GM18520 (cell line): ENCODE results near the gene C13orf46.
"Not testable (repeated sequence)": the region's sequence is repeated elsewhere in the genome, so short reads cannot be mapped to it uniquely, and the experiment has no call there.

Experiments
- ATAC-seq: cut with Tn5 transposase; IDR thresholded peaks from one replicate; pipeline ENCODE4 v1.9.1; 2021; ENCODE audit not compliant: unreplicated experiment

The C13orf46 gene

GRCh38 chr13:113926951-113927660, 46.8 kb downstream of the C13orf46 start:
- no peak for ATAC-seq

- ATAC-seq: no peak
These were observed 47.5 kb downstream of the C13orf46 start for GRCh38 chr13:113926301-113926761.

GRCh38 chr13:113924184-113924901, 49.5 kb downstream of the C13orf46 start:
- no peak for ATAC-seq

- ATAC-seq: no peak
These were observed 50.4 kb downstream of the C13orf46 start for GRCh38 chr13:113923376-113924063.

DNA sequence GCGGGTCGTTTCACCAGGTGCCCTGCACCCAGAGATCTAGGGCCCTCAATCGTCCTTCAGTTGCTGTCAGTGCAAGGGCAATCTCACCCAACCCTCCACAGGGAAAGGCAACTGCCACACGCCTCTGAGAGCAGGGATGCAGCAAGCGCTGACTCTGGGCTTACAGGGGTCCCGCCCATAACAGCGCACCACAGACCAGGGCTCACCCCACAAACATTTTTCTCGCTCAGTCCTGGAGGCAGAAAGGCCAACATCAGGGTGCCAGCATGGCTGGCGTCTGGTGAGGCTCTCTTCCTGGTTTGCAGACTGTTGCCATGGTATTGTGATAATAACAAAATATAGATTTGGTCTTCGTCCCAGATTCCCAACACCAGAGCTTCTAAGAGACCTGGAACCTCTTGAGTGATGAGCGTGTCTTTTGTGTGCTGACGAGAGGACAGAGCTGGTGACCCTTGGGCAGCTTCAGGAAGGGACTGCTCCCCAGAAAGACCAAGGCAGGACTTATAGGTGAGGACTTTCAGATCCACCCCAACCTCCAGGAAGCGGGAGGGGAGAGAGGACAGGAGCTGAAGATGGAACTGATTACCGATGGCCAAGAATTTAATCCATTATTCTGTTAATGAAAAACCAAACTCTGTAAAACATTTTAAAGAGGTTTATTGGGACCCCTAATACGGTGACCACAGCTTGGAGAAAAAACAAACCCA, 51.3 kb downstream of the C13orf46 start:
- no peak for ATAC-seq

DNA sequence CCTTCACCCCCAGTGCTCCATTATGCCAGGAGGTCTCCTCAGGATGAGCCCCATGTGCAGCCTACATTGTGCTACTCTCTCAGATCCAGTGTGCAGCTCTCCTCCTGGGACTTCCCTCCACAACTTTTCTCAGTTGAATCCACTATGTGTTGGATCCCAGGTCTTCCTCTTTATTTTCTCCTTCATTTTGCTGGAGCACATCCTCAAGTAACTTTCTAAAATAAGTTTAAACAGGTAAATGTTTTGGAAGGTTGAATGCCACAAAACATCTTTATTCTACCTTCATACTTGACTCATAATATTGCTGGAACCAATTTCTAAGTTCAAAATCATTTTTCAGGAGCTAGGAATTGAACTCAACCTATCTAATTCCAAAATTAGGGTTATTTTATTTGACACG, 52.1 kb downstream of the C13orf46 start:
- ATAC-seq: no peak

DNA sequence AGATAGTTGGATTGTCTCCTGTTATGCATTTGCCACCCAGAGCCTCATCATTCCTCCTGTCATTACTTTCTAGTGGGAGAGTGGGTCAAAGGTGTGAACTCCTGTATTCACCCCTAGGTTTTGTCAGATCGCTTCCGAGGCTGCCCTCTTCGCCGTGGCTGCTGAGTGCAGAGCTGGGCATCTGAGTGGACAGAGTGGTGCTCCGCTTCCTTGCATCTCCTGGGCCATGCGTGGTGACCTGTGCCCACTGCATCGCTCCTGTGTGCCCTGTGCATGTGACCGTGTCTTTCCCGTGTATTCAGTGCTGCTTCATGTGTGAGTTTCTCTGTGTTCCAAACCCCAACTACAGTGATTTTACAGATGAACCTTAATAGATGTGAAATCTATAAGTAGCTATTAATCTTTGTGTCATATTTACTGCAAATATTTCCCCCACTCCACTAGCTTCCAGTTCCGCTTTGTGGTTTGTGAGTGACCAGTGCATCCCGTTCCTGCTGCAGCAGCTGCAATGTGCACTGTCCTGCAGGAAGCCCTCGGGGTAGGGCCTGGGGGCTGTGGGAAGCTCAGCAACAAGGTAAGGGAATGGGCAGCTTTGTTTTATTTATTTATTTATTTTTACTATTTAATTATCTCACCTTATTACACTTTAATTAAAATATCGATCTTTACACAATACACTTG, 53.1 kb downstream of the C13orf46 start:
- ATAC-seq: no peak

- ATAC-seq: no peak
These were observed 53.9 kb downstream of the C13orf46 start for GRCh38 chr13:113919761-113920559.

DNA sequence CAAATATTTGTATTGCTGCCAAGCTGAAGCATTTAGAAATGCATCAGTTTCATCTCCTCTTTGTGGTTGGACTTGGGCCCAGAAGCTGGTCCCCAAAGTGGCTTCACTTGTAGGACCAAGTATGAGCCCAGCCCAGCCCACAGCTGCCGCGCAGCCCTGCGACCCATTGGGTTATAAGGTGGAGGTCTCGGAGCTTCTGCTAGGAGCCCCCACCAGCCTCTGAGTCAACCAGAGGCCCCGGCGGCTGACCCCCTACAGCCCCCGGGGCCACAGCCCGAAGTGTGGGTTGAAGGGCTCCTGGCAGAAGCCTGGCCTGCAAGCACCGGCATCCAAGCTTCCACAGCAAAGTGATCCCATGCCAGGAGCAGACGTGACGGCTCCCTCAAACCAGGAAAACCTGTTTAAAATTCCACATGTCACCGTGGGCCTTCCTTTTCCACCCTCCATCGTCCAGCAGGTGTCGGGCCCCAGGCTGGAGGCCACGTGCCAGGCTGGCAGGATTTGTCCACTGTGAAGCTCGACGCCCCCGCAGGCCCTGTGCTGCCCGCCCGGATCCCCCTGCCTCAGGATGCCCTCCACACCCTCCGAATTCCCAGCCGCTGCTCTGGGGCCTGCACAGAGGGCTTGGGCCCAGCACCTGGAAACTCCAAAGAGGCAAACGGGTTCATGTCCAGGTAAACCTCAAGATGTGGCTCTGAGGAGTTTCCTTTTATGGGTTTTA, 54.7 kb downstream of the C13orf46 start:
- no peak for ATAC-seq

- no peak for ATAC-seq
These were observed 55.3 kb downstream of the C13orf46 start for GRCh38 chr13:113918580-113918979.

DNA sequence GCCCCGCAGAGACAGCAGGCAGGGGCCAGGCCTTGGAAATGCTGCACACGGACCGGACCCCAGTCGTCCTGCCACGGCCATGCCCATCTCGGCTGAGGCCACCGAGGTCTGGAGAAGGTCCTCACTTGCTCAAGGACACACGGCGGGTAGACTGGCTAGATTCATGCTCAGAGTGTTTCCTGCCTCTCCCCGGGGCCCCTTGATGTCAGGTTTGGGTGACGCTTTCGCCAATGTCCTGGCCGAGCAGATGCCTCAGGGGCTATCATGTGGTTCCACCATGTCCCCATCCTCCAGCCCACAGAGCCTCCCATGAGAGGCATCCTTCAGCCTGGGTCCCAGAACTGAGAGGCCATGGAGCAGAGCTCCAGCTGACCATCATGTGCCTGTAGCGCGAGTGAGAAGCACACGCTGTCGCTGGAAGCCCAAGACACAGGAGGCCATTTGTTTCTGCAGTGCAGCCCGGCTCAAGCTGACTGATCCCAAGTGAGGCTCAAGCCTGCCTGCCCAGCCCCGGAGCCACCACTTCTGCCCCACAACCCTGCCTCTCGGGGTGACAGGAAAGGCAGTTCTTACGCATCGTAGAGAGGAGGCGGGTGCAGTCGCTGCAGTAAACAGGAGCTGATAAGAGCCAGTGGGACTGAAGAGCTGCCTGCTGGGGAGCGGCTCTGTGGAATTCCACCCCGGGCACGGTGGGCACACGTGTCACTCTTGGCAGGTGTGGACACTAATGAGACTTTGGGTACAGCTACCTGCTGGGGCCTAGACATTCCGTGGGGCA, 56.1 kb downstream of the C13orf46 start:
- ATAC-seq: no peak

DNA sequence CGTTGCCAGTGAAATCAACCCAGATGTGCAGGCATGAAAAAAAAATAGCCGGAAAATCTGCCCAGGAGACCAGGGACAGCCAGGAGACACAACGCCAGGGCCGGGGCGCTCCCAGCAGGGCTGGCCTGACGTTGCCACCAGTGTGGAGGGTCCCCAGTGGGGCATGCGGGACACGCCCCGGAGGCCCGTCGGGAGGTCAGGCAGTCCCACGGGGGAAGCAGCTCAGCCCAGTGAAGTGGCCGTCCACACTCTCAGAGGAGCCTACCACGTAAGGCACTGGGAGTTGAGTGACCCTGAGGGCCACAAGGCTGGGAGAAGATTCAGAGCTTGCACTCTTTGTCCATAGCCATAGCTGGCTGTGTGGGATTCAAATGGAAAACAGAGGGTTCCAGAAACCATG, 56.8 kb downstream of the C13orf46 start:
- no peak for ATAC-seq

DNA sequence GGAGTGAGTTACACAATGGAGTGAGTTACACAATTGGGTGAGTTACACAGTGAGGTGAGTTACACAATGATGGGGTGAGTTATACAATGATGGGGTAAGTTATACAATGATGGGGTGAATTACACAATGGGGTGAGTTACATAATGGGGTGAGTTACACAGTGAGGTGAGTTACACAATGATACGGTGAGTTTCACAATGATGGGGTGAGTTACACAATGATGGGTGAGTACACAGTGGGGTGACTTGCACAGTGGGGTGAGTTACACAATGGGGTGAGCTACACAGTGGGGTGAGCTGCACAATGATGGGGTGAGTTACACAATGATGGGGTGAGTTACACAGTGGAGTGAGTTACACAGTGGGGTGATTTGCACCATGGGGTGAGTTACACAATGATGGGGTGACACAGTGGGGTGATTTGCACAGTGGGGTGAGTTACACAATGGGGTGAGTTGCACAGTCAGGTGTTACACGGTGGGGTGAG, 57.5 kb downstream of the C13orf46 start:
- ATAC-seq: no peak

DNA sequence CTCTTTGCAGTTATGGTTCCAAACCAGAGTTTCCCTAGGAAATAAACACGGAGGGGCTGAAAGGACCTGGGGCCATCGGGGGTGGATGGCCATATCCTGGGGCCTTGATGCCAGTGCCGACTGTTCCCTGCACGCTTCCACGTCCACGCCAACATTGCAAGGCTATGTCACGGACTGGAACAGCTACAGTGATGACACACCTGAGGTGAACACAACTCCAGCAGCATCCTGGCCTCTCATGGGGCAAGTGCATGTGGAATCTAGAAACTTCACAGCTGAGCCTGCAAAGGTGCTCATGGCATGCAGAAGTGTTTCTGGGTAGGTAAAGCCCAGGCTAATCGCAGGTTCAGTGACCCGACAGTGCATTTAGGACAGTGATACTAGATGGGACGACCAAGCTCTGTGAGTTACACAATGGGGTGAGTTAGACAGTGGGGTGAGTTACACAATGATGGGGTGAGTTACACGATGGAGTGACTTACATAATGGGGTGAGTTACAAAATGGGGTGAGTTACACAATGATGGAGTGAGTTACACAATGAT, 58.0 kb downstream of the C13orf46 start:
- no peak for ATAC-seq

DNA sequence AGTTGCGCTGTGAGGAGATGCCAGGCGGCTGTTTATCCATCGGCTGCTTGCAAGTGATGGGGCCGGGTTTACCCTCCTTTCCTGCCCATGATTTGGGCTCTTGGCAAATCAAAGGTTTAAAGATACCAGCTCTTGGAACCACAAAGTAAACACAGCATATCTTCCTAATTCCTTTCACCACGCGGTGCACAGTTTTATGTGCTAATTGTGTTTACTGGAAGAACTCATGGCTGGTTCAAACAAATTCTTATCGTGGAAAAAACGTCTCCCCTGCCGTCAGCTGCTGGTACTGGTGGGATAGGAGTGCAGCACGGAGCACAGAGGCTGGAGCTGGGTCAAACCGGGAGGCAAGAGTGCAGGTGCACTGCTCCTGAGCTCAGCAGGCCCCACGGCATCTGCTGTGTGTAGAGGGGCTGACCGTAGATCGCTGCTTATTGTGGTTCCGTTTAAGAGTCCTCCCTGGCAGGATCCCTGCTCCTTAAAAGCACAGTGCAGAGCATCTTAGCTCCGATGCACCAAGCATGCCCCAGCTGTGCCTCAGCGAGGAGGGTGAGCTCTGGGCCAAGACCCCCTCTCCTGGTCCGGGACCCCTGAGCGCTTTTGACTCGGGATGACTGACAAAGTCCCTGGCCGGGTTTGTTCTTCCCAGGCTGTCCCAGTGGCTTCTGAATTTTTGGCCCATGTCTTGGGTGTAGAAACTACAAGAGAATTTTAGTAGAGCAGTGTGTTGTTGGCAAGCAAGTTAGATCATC, 58.7 kb downstream of the C13orf46 start:
- ATAC-seq: no peak

DNA sequence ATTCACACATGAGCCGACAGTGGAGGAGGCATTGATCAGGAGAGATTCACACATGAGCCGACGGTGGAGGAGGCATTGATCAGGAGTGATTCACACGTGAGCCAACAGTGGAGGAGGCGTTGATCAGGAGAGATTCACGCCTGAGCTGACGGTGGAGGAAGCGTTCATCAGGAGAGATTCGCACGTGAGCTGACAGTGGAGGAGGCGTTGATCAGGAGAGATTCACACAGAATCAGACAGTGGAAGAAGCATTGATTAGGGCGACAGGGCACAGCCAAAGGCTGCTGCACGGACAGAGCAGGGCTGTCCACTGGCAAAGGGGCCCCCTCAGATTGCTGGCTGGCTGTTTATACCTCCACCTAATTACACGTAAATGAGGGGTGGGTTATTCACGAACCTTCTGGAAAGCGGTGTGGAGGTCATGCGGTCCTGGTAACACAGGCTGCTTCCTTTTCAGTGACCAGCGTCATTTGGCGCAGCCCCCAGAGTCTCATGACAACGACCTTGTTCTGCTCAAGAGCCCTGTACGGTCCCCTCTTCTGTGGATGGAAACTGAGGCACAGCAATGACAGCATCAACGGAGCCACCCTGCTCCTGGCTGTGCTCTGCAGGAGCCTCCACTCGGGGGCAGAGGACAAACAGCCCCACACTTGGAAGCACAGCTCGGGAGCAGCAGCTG, 59.4 kb downstream of the C13orf46 start:
- no peak for ATAC-seq

DNA sequence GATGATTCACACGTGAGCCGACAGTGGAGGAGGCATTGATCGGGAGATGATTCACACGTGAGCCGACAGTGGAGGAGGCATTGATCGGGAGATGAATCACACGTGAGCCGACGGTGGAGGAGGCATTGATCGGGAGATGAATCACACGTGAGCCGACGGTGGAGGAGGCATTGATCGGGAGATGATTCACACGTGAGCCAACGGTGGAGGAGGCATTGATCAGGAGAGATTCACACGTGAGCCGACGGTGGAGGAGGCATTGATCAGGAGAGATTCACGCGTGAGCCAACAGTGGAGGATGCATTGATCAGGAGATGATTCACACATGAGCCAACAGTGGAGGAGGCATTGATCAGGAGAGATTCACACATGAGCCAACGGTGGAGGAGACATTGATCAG, 60.0 kb downstream of the C13orf46 start:
- ATAC-seq: not testable (repeated sequence)
